ENCODE data around the gene SLC6A1. TPM values are rescaled to one million over a fixed set of nuclear protein-coding genes. Genes with fewer than 3 reads are reported as not detected.

Gene SLC6A1
- total RNA-seq, 1 experiment from 2014 or later: not detected

- TF ChIP-seq EZH2 (IDR thresholded peaks at IDR 0.05; ENCODE audit: borderline replicate concordance, low read depth, low read length, poor library complexity, severe bottlenecking): no peak
- no peak for TF ChIP-seq CTCF (conservative IDR thresholded peaks at IDR 0.05; ENCODE audit: low read depth, low read length)
- Histone ChIP-seq H3K4me1 (ENCODE audit: insufficient read depth, low read length, poor library complexity, severe bottlenecking) (no peaks in the 10 kb centered on the region), H3K27me3 (replicated peaks; ENCODE audit: insufficient read depth, low read depth, low read length, poor library complexity) (peaks cover 12% of the 10 kb centered on the region), H3K4me3 (ENCODE audit: low read depth, low read length, poor library complexity, severe bottlenecking) (no peak overlapping the region), H3K36me3 (ENCODE audit: insufficient read depth, low read length, poor library complexity, severe bottlenecking) (no peaks in the 10 kb centered on the region), H3K27ac (ENCODE audit: low read depth, low read length, poor library complexity, severe bottlenecking) (no peak overlapping the region), H3K9me3 (ENCODE audit: low read depth, low read length, poor library complexity, severe bottlenecking) (no peaks in the 10 kb centered on the region)
- no TSS peak for BruUV-seq (replicated peaks)
- intact Hi-C loops (cut with micrococcal nuclease; ENCODE audit: unreplicated experiment): no loop called here
- POLR2A ChIA-PET (ENCODE audit: low non-redundant PET): no interaction called here
- CTCF ChIA-PET: no interaction called here
- no peak for DNase-seq (ENCODE audit: low spot score)
Measured at GRCh38 chr3:11020764-11021163, 28.2 kb downstream of the SLC6A1 start.

DNA sequence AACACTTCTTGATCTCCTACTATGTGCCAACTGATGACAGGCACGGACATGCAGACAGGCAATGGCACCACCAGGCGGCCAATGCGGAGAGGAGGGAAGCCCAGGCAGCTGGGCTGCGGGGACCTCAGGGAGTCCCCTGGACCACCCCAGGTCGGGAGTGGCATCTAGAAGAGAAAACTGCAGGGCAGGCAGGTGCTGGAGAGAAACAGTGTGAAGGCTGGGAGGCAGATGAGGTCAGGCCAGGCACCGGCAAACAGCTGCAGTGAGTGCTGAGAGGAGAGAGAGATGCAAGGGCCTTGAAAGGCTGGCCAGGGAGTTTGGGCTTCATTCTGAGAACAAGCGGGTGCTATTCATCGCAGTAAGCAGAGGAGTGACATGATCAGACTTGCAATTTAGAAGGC is 29.1 kb downstream of the SLC6A1 start:
- no peak for DNase-seq (ENCODE audit: low spot score)
- H3K27me3 ChIP-seq (replicated peaks; ENCODE audit: insufficient read depth, low read depth, low read length, poor library complexity): peaks cover 12% of the 10 kb centered on the region
- no peaks in the 10 kb centered on the region for H3K4me1 ChIP-seq (ENCODE audit: insufficient read depth, low read length, poor library complexity, severe bottlenecking)
- no peaks in the 10 kb centered on the region for H3K9me3 ChIP-seq (ENCODE audit: low read depth, low read length, poor library complexity, severe bottlenecking)
- no peak for TF ChIP-seq CTCF (conservative IDR thresholded peaks at IDR 0.05; ENCODE audit: low read depth, low read length)
- no peak for TF ChIP-seq EZH2 (IDR thresholded peaks at IDR 0.05; ENCODE audit: borderline replicate concordance, low read depth, low read length, poor library complexity, severe bottlenecking)
- H3K36me3 ChIP-seq (ENCODE audit: insufficient read depth, low read length, poor library complexity, severe bottlenecking): no peaks in the 10 kb centered on the region
- intact Hi-C loops (cut with micrococcal nuclease; ENCODE audit: unreplicated experiment): no loop called here
- ChIA-PET CTCF (no interaction called here), POLR2A (ENCODE audit: low non-redundant PET) (no interaction called here)
- BruUV-seq (replicated peaks): no TSS peak
- H3K4me3 ChIP-seq (ENCODE audit: low read depth, low read length, poor library complexity, severe bottlenecking): no peak overlapping the region
- H3K27ac ChIP-seq (ENCODE audit: low read depth, low read length, poor library complexity, severe bottlenecking): no peak overlapping the region

DNA sequence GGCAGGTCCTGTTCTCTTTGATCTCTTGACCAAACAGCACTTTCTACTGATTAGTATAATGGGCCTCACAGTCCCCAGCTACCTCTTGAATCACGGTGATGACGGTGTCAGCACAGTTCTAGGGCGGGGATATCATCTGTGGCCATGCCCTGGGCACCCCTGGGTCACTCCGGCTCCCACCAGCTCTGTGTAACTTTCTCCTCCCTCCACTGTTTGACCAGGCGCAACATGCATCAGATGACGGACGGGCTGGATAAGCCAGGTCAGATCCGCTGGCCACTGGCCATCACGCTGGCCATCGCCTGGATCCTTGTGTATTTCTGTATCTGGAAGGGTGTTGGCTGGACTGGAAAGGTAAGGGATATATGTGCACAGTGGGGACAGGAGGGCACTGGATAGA is 29.6 kb downstream of the SLC6A1 start:
- H3K4me3 ChIP-seq (ENCODE audit: low read depth, low read length, poor library complexity, severe bottlenecking): no peak overlapping the region
- no peak overlapping the region for H3K27ac ChIP-seq (ENCODE audit: low read depth, low read length, poor library complexity, severe bottlenecking)
- H3K9me3 ChIP-seq (ENCODE audit: low read depth, low read length, poor library complexity, severe bottlenecking): no peaks in the 10 kb centered on the region
- CTCF ChIA-PET: no interaction called here
- no peak for TF ChIP-seq EZH2 (IDR thresholded peaks at IDR 0.05; ENCODE audit: borderline replicate concordance, low read depth, low read length, poor library complexity, severe bottlenecking)
- no peak for TF ChIP-seq CTCF (conservative IDR thresholded peaks at IDR 0.05; ENCODE audit: low read depth, low read length)
- no peaks in the 10 kb centered on the region for H3K36me3 ChIP-seq (ENCODE audit: insufficient read depth, low read length, poor library complexity, severe bottlenecking)
- intact Hi-C loops (cut with micrococcal nuclease; ENCODE audit: unreplicated experiment): no loop called here
- peaks cover 12% of the 10 kb centered on the region for H3K27me3 ChIP-seq (replicated peaks; ENCODE audit: insufficient read depth, low read depth, low read length, poor library complexity)
- no peak for DNase-seq (ENCODE audit: low spot score)
- no peaks in the 10 kb centered on the region for H3K4me1 ChIP-seq (ENCODE audit: insufficient read depth, low read length, poor library complexity, severe bottlenecking)
- BruUV-seq (replicated peaks): no TSS peak
- POLR2A ChIA-PET (ENCODE audit: low non-redundant PET): no interaction called here
